GM12801 (cell line): ENCODE measurements around the gene ITPA.

Experiments used
- CTCF ChIP-seq: IDR thresholded peaks from one replicate; pipeline ENCODE4 v1.5.1; 2011; ENCODE audit warnings: control low read depth; ENCODE audit not compliant: insufficient read length; ENCODE audit errors: extremely low read depth

The ITPA gene

DNA sequence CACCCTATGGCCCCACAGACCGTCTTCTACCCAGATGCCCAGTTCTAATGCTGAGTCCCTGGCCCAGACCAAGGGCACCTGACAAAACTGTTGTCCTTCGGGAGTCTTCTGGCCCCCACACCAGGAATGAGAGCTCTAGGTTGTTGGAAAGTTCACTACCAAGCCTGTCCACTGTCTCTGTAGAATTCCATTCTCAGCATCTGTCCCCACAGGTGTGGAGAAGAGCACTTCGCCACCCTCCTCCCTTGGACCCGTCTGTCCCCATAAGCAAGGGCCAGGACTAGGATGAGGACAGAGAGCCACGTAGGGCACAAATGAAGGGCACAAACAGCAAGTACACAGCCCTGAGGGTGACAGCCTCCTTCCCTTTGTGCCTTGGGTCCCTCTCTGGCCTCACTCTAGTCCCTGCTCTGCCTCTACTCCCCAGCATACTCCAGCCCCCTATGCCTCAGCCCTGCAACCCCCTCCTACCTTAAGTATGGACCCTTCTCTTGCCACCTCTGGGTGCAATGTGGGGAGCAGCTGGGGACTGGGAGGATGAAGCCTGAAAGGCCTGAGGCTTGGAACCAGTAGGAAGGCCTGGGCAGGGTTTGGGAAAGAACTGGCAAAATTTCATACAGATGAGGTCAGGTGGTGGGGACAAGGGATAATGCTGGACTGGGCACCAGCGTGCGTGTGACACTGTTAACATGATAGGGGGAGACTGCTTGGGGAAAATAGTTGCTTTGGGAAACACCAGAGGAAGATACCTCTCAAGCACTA, 40.3 kb upstream of the ITPA start:
- no peak for TF ChIP-seq CTCF

DNA sequence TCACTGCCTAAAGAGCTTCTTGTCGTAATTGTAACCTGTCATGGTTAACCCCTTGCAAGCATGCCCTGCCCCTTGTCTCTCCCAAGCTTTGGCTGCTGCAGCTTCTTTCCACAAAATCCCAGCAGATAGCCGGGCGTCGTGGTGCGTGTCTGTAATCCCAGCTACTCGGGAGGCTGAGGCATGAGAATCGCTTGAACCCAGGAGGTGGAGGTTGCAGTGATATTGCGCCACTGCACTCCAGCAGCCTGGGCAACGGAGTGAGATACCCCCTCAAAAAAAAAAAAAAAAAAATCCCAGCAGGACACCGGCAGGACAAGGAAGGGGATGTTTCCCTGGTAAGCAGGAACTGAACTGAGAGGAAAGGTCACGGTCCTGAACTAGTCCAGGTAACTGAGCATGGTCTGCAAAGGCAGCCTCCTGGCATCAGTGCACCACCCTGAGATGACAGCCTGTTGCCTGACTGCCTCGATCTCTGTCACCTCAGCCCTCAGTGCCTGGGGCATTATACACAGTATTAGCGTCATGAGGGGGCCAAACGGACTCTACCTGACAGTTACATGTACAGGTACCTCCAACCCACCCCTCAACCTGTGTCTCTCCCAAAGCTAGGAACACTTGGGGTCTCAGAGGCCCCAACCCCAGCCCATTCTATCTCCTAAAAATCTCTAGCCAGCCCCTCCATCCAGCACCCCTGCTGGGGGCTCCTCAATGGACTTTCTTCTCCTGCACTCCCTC, 37.7 kb upstream of the ITPA start:
- no peak for TF ChIP-seq CTCF

DNA sequence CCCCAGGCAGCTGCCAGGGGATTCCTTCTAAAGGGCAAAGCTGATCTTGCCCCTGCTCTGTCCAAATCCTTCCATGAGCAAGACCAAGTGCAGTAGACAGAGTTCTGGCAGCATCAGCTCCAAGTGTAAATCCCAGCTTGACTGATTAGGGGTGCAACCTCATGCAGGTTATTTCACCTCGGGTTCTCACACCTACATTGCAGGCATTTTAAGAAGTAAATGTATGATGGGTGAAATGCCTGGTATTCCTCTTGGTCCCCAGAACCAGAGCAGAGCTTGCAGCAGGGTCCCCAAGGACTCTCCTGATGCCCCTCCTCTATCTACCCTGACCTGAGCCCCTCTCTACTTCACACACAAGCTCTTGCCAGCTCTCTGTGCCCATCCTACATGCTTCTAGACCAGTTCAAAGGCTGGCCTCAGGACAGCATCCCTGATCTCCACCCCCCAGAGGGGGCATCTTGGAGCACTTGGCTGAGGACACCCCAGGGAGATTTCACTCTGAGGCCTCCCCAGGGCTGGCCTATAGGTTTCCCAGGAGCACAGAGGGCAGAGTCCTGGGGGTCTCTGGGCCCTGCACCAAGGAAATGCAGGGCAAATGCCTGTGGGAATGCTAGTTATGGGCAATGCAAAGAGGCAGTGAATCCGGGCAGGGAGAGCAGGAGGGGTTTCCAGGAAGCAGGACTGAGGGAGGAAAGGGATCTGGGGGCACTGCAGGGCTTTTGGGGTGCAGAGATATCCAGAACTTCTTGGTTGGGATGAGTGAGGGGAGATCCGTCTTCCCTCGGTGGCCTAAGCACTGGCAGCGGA, 37.0 kb upstream of the ITPA start:
- no peak for TF ChIP-seq CTCF

DNA sequence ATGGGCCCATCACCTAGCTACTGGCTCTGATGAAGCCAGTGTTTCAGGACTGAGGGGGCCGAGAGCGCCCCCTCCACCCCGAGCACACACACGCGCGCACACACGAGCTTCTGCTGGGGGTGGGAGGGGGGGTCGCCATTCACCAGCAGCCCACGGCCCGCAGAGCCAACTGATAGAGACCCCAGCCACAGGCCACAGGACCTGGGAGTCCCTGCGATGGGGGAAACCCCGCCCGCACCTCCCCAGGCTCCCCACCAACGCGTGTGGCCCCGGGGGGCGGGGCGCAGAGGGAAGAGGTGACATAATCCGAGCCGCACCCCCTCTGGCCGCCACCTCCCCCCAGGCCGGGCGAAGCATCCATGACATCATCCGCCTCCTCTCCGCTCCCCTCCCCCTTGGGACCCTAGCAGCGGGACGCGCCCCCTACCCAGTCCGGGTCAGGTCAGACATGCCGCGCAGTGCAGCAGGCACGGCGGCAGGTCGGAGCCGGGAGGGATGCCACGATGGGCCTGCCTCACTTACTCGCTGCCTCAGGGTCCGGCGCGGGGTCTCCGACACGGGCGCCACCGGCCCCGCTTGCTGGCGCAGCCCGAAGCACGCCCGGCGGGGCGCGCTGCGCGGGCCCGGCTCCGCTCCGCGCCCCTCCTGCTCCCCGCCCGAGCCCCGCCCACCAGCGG, 36.2 kb upstream of the ITPA start, which contains the start of gene LZTS3:
Gene LZTS3 (minus strand): TSS at position 617 of the 677 bp plus-strand sequence. CDS start 6,386 bp downstream, outside the sequence.
- no peak for TF ChIP-seq CTCF

GRCh38 chr20:3173610-3174441, 35.5 kb upstream of the ITPA start:
- TF ChIP-seq CTCF = no peak

GRCh38 chr20:3174442-3175261, 34.6 kb upstream of the ITPA start:
- no peak for TF ChIP-seq CTCF
